CD14-positive monocyte (primary cell): Measurements from ENCODE around the gene HOXD12. TPM values are rescaled to one million over a fixed set of nuclear protein-coding genes. Genes with fewer than 3 reads are reported as not detected.

Experiments used
- DNase-seq, 3 donors: peaks; one replicate each; pipeline ENCODE4 v3.0.0-alpha.2; 2011 to 2022
- H2AFZ ChIP-seq: 2 replicates; pipeline ENCODE4 v1.6.0; 2012; ENCODE audit warnings: mild to moderate bottlenecking, low read depth, low read length, inconsistent platforms; ENCODE audit not compliant: insufficient read depth, poor library complexity, severe bottlenecking
- H3K27ac ChIP-seq, 2 donors: 1 replicate in 1 of 2; 2 replicates in 1 of 2; pipeline ENCODE4 v1.5.1; 2012 to 2013; ENCODE audit warnings: low read length in 2 of 2, control low read depth in 1 of 2, inconsistent platforms in 1 of 2, low read depth in 1 of 2, mild to moderate bottlenecking in 1 of 2
- H3K27me3 ChIP-seq, 2 donors: one replicate each; pipeline versions ENCODE4 v1.6.0 to v1.6.1; 2011 to 2013; ENCODE audit warnings: low read length in 2 of 2; ENCODE audit not compliant: control insufficient read depth in 2 of 2, insufficient read depth in 2 of 2
- H3K36me3 ChIP-seq, 2 donors: replicated peaks in 1 of 2; 1 replicate in 1 of 2; 2 replicates in 1 of 2; pipeline versions ENCODE4 v1.5.1 to v1.6.1; 2012 to 2013; ENCODE audit warnings: low read length in 2 of 2, control low read depth in 1 of 2, inconsistent platforms in 1 of 2, mild to moderate bottlenecking in 1 of 2; ENCODE audit not compliant: insufficient read depth in 2 of 2, control insufficient read depth in 1 of 2
- H3K4me1 ChIP-seq, 2 donors: 1 replicate in 1 of 2; 2 replicates in 1 of 2; pipeline versions ENCODE4 v1.5.1 to v1.6.1; 2012 to 2013; ENCODE audit warnings: low read length in 2 of 2, control low read depth in 1 of 2, inconsistent platforms in 1 of 2, mild to moderate bottlenecking in 1 of 2, moderate library complexity in 1 of 2; ENCODE audit not compliant: insufficient read depth in 2 of 2, control insufficient read depth in 1 of 2
- H3K4me2 ChIP-seq: replicated peaks from 2 replicates; pipeline ENCODE3; 2012; ENCODE audit warnings: low read length, moderate library complexity, mild to moderate bottlenecking; ENCODE audit not compliant: poor library complexity, severe bottlenecking; ENCODE audit errors: extremely low read depth
- H3K4me3 ChIP-seq, 3 experiments: fragments of 200-600 bp in 1 of 3; sonication (generic) in 1 of 3; replicated peaks in 1 of 3; 1 replicate in 2 of 3; 2 replicates in 1 of 3; pipeline ENCODE4 v1.5.1; 2011 to 2013; ENCODE audit warnings: low read length in 3 of 3, mild to moderate bottlenecking in 3 of 3, control low read depth in 2 of 3, low read depth in 2 of 3, inconsistent platforms in 1 of 3, moderate library complexity in 1 of 3
- H3K79me2 ChIP-seq: 2 replicates; pipeline ENCODE4 v1.6.0; 2012; ENCODE audit warnings: mild to moderate bottlenecking, control low read depth, inconsistent platforms, low read length, moderate library complexity; ENCODE audit not compliant: insufficient read depth
- H3K9ac ChIP-seq: 2 replicates; pipeline ENCODE4 v1.6.0; 2017; ENCODE audit warnings: low read length, mild to moderate bottlenecking; ENCODE audit not compliant: insufficient read depth, poor library complexity, severe bottlenecking
- H3K9me3 ChIP-seq, 2 donors: replicated peaks in 1 of 2; 1 replicate in 1 of 2; 2 replicates in 1 of 2; pipeline versions ENCODE4 v1.5.1 to v1.6.1; 2012 to 2013; ENCODE audit warnings: low read length in 2 of 2, control low read depth in 1 of 2; ENCODE audit not compliant: control insufficient read depth in 1 of 2, insufficient read depth in 1 of 2
- H4K20me1 ChIP-seq: 2 replicates; pipeline ENCODE4 v1.6.0; 2012; ENCODE audit warnings: mild to moderate bottlenecking, low read length, control low read depth, moderate library complexity; ENCODE audit not compliant: insufficient read depth
- H3K27ac Mint-ChIP-seq, 7 donors: one replicate each; pipeline ENCODE4 v1.8.0; 2020; ENCODE audit warnings: mild to moderate bottlenecking in 7 of 7, mixed read lengths in 7 of 7, moderate library complexity in 6 of 7, inconsistent platforms in 2 of 7
- H3K27me3 Mint-ChIP-seq, 3 donors: one replicate each; pipeline ENCODE4 v1.8.0; 2021 to 2022; ENCODE audit warnings: low read depth in 3 of 3, mild to moderate bottlenecking in 3 of 3, mixed read lengths in 3 of 3, moderate library complexity in 3 of 3, inconsistent platforms in 1 of 3
- H3K36me3 Mint-ChIP-seq, 2 donors: one replicate each; pipeline ENCODE4 v1.8.0; 2020; ENCODE audit warnings: mixed read lengths in 2 of 2, inconsistent platforms in 1 of 2, mild to moderate bottlenecking in 1 of 2
- H3K4me1 Mint-ChIP-seq: one replicate; pipeline ENCODE4 v1.8.0; 2020; ENCODE audit warnings: mild to moderate bottlenecking, mixed read lengths
- H3K4me3 Mint-ChIP-seq, 2 donors: one replicate each; pipeline ENCODE4 v1.8.0; 2020; ENCODE audit warnings: mild to moderate bottlenecking in 2 of 2, mixed read lengths in 2 of 2, moderate library complexity in 1 of 2
- H3K9me3 Mint-ChIP-seq, 7 donors: one replicate each; pipeline ENCODE4 v1.8.0; 2020 to 2022; ENCODE audit warnings: mixed read lengths in 7 of 7, mild to moderate bottlenecking in 6 of 7, moderate library complexity in 6 of 7, inconsistent platforms in 2 of 7
- CTCF ChIP-seq: fragments of 200-600 bp; IDR thresholded peaks from one replicate; pipeline ENCODE4 v1.8.0; 2022; ENCODE audit warnings: antibody characterized with exemption, mild to moderate bottlenecking
- WGBS: methylation state at CpG from one replicate; pipeline ENCODE4 v1.1.5; 2013; ENCODE audit warnings: missing lambda C conversion rate; ENCODE audit not compliant: insufficient coverage; 5-methylcytosine and 5-hydroxymethylcytosine counted together
- intact Hi-C, 2 donors: fragments of 100-400 bp; cut with micrococcal nuclease; formaldehyde crosslinking; loops; one replicate each; pipeline versions ENCODE4 v1.15.0 to v1.15.1; 2023
- polyA plus RNA-seq, 3 donors: library from polyadenylated mRNA; depleted of rRNA in 1 of 3; unstranded in 2 of 3; stranded (reverse) in 1 of 3; fragments of 300-500 nt in 2 of 3; fragments of >200 nt in 1 of 3; fragmentation: Illumina TruSeq in 2 of 3; gene quantifications; 1 replicate in 2 of 3; 2 replicates in 1 of 3; pipeline ENCODE4 v1.2.3, GENCODE V29; 2012 to 2021

The HOXD12 gene
- polyA plus RNA-seq, 3 donors, result not detected

- peak overlapping the region in 1 of 2 donors; percentile 91 for H3K4me3 Mint-ChIP-seq
- H3K27ac Mint-ChIP-seq, result no peak overlapping the region
- intact Hi-C loops, result loop anchor here in 1 of 2 donors (5.0 kb wide), 1 partner anchor 1795 kb away; no protein-coding TSS in a partner anchor
- Histone ChIP-seq H3K9ac (no peak overlapping the region), H3K4me3 (peak overlapping the region in 1 of 3 experiments; percentile 62), H3K36me3 (no peaks in the 10 kb centered on the region), H3K4me2 (peak overlapping the region; percentile 65), H3K9me3 (peaks cover 3 to 62% of the 10 kb centered on the region in 2 donors), H2AFZ (no peak overlapping the region), H4K20me1 (no peaks in the 10 kb centered on the region), H3K27ac (no peak overlapping the region), H3K27me3 (peaks cover 92% of the 10 kb centered on the region in 2 donors), H3K4me1 (peaks cover 18 to 38% of the 10 kb centered on the region in 2 donors), H3K79me2 (no peaks in the 10 kb centered on the region)
- no peak for TF ChIP-seq CTCF
- peaks cover 0 to 25% of the 10 kb centered on the region in 2 donors for H3K36me3 Mint-ChIP-seq
- DNase-seq, result no peak
- H3K4me1 Mint-ChIP-seq, result peaks cover 40% of the 10 kb centered on the region
- H3K27me3 Mint-ChIP-seq, result peaks cover 90 to 98% (median 91%) of the 10 kb centered on the region in 3 donors
- peaks cover 0 to 44% (median 22%) of the 10 kb centered on the region in 7 donors for H3K9me3 Mint-ChIP-seq
- no CpG with 5 or more reads among the region's 4 CpGs for WGBS
Measured at GRCh38 chr2:176131848-176132158, 32.2 kb downstream of the HOXD12 start.

DNA sequence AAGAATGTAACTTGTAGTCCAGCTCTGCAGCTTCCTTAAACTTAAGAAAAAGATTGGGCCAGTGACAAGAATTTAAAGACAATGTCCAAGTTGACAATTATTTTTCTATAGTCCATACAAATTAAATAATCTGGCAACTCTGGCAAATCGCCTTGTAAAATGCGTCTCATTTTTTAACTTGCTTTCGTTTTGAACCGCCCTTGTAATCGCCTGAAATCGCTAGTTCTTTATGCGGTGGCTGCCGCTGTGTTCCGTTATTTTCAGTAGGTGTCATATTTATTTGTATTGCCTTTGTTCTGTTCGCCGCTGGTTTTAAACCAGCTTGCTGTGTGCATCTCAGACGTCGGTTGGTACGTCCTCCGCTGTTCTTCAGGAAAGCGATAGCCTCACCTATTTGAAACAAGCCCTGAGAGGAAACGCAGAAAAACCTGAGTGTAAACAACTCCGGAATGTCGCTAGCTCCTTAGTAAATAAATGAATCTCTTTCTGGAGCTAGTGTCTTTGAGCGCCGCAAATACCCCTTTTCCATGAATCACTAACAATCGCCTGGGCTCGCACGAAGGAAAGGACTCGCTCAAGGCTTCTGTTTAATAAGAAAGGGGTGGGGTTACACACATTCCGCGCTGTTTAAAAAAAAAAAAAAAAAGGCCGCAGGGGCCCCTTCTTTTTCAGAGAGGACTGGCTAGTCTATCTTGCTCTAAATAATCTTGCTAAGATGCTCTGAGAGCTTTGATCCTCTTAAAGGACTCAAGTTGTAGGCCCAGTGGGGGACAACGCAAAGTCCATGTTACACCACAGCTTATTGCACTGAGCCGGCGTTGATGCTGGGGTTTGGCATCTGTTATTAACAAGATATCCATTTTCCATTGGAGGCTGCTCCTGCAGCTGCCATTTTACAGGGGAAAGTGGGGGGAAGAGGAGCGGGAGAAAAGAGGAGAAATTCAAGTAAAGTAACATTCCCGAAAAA, 32.9 kb downstream of the HOXD12 start:
- Histone ChIP-seq H2AFZ (peak overlapping the region; percentile 19), H3K27ac (no peak overlapping the region), H3K4me2 (peak overlapping the region; percentile 65), H3K9me3 (peaks cover 3 to 65% of the 10 kb centered on the region in 2 donors), H3K27me3 (peaks cover 92% of the 10 kb centered on the region in 2 donors), H4K20me1 (no peaks in the 10 kb centered on the region), H3K79me2 (no peaks in the 10 kb centered on the region), H3K4me3 (peak overlapping the region in 1 of 3 experiments; percentile 62), H3K9ac (no peak overlapping the region), H3K36me3 (no peaks in the 10 kb centered on the region), H3K4me1 (peaks cover 19 to 40% of the 10 kb centered on the region in 2 donors)
- peak; percentile 20 to 27 (median 23) for DNase-seq
- Mint-ChIP-seq H3K36me3 (peaks cover 0 to 25% of the 10 kb centered on the region in 2 donors), H3K27ac (no peak overlapping the region), H3K27me3 (peaks cover 90 to 98% (median 91%) of the 10 kb centered on the region in 3 donors), H3K9me3 (peaks cover 0 to 45% (median 25%) of the 10 kb centered on the region in 7 donors), H3K4me3 (peak overlapping the region; percentile 65 to 91), H3K4me1 (peaks cover 39% of the 10 kb centered on the region)
- TF ChIP-seq CTCF, result no peak
- intact Hi-C loops, result loop anchor here in 1 of 2 donors (5.0 kb wide), 1 partner anchor 1795 kb away; no protein-coding TSS in a partner anchor
- 3% methylated on average over 15 of the region's 33 CpGs for WGBS
